Cerebellar cortex (tissue), 1 donor: Measurements from ENCODE around the gene MRAS.

ENCODE experiments used
- DNase-seq: peaks from one replicate; pipeline ENCODE4 v3.0.0-alpha.2; 2015; ENCODE audit warnings: low spot score

Gene MRAS

DNA sequence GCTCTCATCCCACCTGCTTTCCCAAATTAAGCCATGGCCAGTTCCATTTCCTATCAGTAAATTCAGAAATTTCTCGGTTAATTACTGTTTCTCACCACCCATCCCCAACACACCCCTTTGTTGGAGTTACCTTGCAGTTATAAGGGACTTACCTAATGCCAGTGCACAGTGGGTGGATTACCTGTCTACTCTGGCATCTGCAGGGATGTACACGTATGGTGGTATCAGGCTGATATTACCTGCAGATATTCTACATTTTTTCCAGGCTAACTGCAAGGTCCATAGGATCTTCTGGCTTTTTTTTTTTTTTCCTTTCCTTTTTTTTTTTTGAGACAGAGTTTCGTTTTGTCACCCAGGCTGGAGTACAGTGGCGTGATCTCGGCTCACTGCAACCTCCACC is 7.9 kb upstream of the MRAS start:
- no peak for DNase-seq

DNA sequence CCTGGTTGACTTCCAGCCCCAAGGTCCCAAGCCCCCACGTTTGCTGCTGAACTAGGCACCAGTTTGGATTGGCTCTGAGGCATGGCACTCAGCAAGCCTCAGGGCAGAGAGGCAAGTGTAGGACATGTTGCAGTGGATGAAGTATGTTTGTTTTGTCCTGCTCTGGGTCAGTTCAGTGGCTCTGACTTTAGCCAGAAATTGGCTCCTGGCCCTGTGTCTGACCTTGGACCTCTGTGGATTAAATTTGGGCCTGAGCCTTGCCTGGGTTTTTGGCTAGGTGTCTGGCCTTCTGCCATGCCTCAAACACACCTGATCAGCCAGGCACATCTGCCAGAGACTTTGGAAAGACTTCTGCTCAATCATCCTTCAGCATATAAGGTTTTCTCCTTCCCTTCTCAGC is 3.6 kb upstream of the MRAS start:
- no peak for DNase-seq

DNA sequence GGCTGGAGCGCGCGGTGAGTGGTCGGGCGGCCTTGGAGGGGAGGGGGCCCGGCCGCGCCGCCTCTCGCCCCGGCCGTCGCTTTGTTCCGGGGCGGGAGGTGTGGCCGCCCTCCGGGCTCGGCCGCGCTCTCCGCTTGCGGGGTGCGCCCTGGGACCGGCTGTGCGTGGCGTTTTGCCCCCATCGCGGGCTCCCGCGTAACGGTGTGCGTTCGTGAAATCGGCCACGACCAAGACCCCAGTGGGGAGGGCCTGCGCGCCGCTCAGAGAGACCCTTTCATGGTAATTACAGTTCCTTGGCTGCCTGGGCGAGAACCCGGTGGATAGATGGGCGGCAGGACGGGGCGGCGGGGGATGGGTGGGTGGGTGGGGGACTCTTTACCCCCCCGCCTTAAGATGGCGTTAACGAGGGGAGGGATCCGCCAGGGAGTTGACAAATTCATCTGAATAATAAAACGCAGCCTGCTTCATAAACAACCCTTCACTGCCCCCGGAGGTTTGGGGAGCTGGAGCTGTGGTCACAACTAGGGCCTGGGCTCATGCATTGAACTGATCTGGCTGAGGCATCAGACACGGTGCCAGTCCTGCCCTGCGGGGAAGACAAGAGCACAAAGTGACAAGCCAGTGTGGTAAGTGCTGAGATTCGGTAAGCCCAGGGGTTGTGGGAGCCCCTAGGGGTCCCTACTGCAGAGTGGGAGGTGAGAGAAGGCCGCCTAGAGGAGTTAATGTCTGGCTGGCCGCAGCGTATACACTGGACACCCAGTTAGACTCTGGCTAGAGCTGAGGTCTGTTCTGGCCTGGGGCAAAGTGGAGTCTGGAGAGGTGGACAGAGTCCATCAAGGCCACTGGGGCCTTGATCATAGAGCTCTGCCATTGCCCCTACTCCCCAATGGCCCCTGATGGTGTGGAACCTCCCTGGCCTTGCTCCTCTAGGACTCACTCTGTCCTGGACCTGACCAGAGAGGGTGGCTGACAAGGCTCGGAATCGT is 668 bp downstream of the MRAS start:
- DNase-seq = peak; percentile 62

DNA sequence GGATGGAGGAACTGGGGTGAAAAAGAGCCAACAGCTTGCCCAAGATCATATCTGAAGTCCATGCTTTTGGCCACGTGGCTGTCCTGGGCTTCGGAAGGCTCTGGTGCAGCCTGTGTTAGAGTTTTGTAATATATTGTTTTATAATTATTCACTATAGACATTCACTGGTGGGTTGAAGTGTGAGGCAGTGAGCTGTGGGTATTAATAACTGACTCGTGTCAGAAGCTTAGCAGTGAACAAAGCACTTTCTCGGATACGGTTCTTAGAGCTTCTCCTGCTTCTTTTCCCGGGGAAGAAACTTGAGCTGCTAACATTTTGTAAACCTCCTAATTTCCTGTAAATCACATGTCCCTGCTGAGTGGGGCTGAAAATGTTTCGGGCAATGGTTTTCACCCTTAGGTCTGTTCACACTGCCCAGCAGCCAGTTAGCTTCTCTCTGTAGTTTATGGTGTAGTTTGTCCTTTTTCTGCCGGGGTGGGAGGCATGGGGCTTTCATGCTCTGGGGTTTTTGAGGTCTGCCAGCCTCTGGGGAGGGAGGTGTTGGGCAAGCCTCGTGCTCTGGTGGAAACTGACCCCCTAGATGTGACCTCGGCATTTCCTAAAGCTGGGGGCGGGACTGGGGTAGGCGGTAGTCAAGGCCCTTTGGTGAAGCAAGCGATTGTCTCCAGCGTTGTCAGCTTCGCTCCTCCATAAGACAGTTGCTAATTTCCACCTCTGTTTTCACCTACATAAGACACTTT is 1.7 kb downstream of the MRAS start:
- DNase-seq = no peak

DNA sequence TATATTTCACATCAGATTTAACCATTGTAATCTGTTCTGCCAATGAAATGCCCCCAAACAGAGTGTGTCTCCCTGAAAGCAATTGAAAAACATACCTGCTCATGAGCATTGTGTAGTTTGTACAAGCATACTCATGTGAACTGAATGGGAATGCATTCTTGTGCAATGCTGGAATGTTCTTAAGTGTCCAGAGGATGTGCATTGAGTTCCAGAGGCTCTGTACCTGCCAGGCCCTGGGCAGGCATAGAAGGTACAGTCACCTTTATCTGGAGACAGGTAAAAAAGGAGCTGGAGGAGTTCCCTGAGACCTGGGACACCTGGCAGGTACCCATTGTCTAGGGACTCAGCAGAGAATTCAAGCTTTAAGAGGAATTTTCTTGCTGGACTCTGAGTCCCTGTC is 2.8 kb downstream of the MRAS start:
- DNase-seq = no peak

DNA sequence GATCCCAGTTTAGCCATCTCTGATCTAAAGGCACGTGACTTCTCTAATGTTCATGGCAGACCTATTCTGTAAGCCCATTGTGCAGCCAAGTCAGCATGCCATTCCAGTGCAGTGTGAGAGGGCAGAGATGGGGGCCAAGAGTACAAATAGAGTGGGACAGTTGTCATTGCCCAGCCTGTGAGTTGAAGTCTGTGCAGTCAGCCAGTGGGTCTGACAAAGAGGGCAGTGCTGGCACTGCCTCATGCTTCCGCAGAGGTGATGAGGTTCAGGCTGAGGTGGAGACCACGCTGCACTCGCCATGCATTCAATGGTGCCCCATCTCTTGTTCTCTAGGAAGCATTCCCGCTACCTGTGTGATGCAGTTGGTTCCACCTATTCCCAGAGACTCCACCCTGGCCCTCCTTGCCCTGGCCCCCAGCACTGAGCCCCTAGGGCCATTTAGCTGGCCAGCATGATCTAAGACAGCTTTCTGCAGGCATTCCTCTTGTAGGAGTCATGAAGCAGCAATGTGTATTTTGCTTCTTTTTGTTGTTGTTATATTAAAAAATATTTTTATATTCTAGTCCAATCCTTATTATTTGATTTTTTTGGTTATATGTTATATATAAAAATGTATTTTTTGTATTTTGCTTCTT is 3.7 kb downstream of the MRAS start:
- no peak for DNase-seq

DNA sequence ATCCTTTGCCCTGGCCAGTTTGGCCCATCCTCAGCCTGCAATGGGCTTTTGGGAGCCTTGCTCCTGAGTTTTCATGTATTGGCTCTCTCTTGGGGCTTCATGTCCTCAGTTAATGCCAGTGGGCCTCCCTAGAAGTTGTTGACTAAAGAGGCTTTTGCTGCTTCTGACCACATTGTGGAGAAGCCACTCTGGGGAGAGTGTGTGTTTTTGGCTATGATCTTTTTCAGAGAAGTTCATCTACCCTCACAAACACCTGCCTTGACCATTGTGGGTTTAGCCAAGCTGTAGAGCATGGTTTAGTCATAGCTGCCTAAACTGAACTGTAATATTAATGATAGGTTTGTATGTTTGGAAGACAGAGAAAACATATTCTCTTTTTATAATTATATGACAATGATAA is 6.0 kb downstream of the MRAS start:
- no peak for DNase-seq

DNA sequence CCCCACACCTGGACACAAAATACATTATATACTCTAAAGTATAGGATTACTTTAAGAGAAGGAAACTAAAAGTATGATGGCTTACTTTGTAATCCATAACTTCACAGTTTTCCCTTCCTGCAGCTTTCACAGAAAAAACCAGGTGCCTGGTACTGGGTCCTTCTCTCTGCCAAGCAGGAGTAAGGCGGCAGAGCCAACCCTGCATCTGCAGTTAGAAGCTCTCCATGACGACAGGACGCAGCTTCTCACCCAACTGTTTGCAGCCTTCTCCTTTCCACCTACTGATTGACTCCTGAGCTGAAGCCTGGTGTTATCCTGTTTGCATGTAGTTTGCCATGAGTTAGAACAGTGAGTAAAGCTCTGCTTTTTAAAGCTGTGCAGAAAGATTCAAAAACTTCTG is 6.7 kb downstream of the MRAS start:
- DNase-seq = no peak

DNA sequence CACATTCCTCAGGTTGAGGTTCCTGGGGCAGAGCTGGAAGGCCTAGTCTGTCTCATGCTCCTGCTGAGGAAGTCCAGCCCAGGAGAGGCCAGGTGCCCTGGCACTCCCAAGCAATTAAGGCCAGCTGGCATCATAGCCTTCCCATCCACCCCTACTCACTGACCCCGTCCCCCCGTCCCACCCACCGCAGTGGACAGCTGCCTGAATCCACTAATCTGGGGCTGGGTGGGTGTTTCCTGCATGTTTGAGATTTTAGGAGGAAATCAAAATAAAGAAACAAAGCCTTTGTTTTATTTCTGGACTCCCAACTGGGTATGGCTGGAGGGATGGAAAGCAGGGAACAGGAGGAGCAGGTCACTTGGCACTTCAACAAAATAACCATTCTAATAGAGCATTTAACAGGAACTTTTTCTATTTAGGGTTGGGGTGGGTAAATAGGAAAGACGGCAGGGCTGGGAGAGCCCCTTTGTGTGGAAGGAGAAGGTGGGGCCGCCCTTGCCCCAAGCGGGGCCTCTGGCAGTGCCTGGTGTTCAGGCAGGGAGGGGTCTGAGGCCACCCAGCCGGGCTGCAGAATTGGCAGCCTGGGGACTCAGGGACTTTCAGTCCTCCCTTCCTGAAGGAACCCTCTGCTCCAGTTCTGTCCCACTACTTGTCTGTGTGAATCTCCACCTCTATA is 8.5 kb downstream of the MRAS start:
- no peak for DNase-seq

DNA sequence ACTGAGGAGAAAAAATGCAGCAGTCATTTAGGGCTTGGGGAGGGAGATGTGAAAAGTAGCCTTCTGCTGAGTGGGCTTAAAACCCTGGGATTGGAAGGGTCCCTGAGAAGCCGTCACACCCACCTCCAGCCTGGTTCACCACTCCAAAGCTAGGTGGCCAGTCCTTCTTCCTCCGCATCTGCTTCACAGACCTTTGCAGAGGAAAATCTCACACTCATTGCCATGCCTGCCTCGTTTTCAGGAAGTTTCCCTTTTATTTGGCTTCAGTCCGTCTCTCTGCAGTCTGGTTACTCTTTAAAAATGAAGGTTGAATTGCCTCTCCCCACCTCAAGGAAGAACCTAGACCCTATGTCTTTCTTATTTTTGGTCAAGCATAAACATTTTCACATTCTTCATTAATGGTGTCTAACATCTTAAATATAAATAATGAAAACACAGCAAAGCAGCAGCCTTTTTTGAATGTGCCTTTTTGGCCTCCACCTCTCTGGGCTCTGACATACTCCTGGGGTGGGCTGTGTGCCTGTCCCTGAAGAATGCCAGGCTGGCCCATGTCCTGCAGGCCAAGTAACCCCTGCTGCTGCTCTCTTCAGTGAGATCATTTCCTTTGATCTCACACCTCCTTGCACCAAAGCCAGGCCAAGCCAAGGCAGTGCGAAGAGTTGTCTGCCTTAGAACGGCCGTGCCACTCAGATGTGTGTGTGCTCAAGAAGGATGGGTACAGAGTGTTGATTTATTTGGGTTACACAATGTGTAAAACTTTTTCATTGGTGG is 11.0 kb downstream of the MRAS start:
- DNase-seq = peak; percentile 40

DNA sequence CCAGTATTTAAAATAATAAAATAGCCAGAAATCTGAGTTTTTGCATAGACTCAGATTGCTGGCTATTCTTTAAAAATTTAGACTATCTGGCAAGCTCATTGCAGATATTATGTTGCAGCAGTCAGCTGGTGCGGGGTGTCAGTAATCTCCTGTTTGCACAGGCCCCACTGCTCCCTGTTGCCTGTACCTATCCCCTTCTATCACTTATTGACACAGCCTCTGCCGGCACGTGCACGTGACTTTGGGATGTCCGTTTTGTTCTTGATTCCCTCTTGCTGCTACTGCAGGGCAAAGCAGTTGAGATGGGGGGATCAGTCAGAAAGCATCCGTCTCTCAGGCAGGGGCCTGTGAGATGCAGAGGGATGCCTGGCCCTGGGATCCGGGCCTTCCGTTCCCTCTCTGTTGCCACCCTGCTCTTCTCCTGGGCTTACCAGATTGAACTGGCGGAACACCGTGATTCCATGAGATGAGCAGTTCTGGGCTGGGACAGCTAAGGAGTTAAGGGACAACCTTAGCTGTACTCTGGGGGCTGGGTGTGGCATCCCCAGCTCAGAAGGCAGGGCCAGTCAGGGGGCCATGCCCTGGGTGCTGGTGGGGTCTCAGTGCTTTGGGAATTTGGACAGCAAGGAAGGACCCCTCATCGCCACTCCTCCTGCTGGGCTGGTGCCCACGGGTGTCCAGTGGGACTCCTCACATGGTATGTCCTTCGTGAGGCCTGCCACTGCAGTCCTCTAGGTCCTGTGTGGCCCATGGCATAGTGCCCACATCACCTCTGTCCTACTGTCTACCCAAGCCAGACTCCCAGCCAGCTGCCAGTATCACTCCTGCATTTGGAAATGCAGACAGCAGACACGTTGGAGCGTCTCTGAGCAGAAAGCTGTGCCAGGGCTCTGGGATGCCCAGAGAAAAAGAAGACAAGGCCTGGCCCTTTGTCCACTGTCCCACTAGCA is 11.8 kb downstream of the MRAS start:
- no peak for DNase-seq

DNA sequence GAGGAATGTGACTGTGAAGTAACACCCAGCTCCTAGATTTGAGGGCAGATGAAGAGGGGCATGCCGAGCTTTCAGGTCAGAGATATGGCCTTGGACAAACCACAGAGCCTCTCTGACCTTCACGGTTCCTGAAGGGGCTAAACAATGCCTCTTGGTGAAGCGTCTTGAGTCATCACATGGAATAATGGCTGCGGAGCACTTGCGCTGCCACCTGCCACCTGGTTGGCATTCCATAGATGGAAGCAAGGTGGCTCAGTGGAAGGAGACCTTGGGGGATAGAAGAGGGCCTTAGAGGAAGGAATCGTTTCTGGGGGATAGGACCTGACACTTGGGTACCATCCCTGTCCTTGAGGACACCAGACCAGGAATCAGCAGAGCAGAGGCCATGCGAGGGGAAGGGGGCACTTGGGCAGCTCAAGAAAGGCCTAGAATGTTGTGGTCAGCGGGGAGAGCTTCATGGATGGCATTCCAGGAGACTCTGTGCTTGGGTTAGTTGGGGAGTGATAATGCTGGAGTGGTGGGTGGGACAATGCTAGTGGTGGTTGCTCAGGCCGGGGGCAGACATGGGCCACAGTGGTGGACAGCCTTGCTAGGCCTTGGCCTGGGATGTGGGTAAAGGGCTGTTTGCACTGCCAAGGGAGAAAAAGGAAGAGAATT is 12.6 kb downstream of the MRAS start:
- DNase-seq = no peak

DNA sequence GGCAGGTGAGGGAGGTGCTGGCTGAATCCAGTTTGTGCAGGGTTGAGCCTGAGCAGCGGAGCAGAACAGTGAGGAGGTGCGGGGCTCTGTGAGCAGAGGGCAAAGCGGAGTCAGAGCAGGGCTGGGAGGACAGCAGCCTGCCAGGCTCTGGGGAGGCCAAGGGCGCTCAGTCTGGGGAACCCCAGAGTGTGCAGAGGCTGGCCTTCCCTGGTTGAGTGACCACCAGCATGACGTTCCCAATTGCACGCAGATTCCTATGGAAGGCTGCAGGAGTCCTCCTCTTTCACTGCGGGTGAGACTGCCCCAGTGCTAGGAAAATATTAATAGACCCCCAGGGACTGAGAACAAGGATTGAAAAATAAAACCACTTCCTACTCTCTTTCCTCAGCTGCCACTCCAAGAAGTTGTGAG is 13.2 kb downstream of the MRAS start:
- DNase-seq = no peak

DNA sequence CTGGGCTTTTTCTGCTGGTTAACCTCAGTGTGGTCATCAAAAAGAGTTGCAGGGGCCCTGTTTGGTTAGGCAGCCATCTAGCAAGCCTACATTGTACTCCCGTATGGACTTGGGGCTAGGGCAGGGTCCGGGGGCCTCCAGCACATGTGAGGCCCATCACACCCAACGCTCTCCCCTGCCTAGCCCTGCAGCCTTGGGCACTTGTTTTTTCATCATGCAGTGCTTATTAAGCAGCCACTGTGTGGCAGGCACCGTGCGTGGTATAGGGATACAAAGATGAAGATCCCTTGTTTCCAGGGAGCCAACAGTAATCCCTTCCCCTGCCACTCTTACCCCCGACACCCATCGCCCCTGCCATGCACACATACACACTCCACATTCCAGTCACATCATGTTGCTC is 14.2 kb downstream of the MRAS start:
- no peak for DNase-seq

DNA sequence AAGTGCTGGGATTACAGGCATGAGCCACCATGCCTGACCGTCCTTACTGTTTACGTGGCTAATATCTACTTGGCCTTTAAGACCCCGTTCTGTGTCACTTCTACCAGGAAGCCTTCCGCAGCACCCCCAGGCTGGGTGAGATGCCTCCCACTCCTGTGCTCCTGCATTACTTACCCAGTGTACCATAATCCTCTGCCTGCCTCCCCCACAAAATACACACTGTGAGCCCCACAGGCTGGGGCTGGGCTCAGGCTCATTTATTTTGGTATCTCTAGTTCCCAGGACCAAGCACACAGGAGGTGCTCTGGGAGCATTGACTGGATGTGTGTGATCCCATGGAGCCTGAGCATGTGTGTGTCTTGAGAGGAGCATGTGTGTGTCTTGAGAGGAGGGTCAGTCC is 14.9 kb downstream of the MRAS start:
- DNase-seq = no peak

DNA sequence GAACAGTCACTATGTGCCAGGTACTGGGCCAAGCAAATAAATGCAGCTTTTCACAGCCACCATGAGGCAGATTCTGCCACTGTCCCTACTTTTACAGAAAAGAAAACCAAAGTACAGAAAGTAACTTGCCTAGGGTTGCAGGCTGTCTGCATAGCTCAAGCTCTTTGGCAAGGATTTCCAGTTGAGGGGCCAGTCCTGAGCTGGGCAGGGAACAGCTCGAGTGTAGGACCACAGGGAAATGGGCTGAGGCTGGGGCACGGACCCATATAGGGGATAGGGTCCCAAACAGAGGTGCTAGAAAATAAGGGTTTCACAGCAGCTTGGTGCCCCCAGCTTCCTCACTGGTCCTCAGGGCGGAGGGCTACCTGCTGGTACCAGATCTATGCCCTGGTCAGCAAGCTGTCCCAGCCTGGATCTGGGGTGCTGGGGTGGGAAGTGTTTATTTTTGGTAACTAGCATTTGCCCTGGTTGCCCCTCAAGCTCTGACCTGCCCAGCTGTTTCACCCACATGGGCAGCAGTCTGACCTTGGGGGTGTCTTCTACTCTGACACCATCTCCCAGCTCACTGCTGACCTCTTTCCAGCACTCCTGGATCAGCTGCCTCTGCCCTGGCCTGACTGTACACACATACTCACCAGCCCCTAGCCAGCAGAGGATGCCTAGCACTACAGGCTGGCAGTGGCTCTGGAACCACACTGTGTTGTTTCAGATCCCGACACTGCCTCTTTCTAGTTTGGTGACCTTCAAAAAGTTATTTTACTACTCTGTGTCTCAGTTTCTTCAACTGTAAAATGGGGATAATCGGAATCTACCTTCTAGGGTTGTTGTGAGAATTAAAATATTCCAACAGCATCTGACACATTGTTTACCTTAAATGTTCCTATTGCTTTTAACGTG is 16.2 kb downstream of the MRAS start:
- DNase-seq = no peak

DNA sequence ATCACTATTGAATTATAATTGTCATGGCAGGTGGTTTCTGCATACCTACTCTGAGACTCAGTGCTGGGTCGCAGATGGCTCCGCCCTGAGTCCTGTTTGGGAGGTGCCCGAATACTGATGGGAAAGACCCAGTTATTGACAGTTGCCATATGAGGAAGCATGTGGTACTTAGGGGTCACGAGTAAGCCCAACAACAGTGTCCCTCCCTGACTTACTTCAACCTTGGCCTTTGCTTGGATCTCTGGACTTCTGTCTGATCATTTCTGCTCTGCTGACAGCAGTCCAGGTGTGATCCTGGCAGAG is 16.8 kb downstream of the MRAS start:
- DNase-seq = no peak

DNA sequence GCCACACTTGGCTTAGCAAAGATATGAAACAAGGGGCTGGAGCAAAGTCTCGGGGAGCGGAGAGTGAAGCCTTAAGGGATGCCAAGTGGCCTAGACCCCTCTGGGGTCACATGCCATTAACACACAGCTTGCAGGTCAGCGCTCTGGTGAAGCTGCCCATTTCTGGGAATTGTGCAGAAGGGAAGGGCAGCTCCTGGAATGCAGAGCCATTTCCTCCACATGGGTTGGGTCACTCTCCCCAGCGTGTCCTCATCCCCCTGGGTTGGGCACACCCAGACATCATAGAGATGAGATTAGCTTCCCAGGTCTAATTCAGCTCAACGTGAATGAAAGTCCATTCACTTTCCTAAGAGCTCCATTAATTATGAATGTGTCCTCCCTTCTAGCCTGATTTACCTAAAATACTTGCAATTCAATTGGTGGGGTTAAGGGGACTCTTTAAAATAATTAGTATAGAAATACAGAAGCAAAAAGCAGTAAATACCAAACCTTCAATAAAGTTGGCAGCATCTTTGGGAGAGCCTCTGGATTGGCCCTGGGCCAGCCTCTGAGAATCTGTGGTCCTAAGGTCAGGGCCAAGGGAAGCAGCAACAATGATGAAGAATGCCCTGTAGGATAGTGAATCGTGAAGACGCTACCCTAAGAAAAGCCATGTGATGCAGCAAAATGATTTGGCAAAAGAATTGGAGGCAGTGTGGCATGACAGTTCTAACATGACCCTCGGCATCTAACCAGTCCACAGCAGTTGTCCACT is 17.8 kb downstream of the MRAS start:
- no peak for DNase-seq
